Esophagus muscularis mucosa (tissue), 4 donors: ENCODE data around the gene STX17. TPM values are rescaled to one million over a fixed set of nuclear protein-coding genes. Genes with fewer than 3 reads are reported as not detected.

Experiments used
- DNase-seq: peaks from one replicate; pipeline ENCODE4 v3.0.0-alpha.2; 2017; ENCODE audit errors: extremely low spot score
- H3K27ac ChIP-seq, 4 donors: fragments of 200-600 bp; sonication (generic); replicated peaks in 1 of 4; 1 replicate in 3 of 4; 2 replicates in 1 of 4; pipeline ENCODE4 v1.5.1; 2016 to 2019; ENCODE audit warnings: mild to moderate bottlenecking in 1 of 4
- H3K27me3 ChIP-seq, 4 donors: fragments of 200-600 bp; sonication (generic); one replicate each; pipeline versions ENCODE4 v1.5.1 to v1.6.0; 2016 to 2019
- H3K36me3 ChIP-seq, 4 donors: fragments of 200-600 bp; sonication (generic); one replicate each; pipeline ENCODE4 v1.5.1; 2016 to 2019
- H3K4me1 ChIP-seq, 4 donors: fragments of 200-600 bp; sonication (generic); one replicate each; pipeline ENCODE4 v1.5.1; 2016 to 2019
- H3K4me3 ChIP-seq, 4 donors: fragments of 200-600 bp; sonication (generic); 1 replicate in 2 of 4; 2 replicates in 2 of 4; pipeline ENCODE4 v1.5.1; 2016 to 2019; ENCODE audit warnings: mild to moderate bottlenecking in 4 of 4, moderate library complexity in 1 of 4
- H3K9me3 ChIP-seq, 4 donors: fragments of 200-600 bp; sonication (generic); 1 replicate in 3 of 4; 2 replicates in 1 of 4; pipeline ENCODE4 v1.5.1; 2016 to 2019
- EP300 ChIP-seq: sonication (generic); formaldehyde crosslinking; IDR thresholded peaks from one replicate; pipeline ENCODE4 v1.6.1; 2017; ENCODE audit warnings: antibody characterized with exemption
- POLR2A ChIP-seq: fragments of 450-650 bp; IDR thresholded peaks from one replicate; pipeline ENCODE4 v1.6.1; 2017; ENCODE audit warnings: antibody characterized with exemption, moderate library complexity, mild to moderate bottlenecking, low read depth
- POLR2AphosphoS5 ChIP-seq, 2 donors: sonication (generic); formaldehyde crosslinking; IDR thresholded peaks; one replicate each; pipeline ENCODE4 v1.6.1; 2017; ENCODE audit warnings: antibody characterized with exemption in 2 of 2
- WGBS: methylation state at CpG from one replicate; pipeline ENCODE4 v1.1.5; 2018; 5-methylcytosine and 5-hydroxymethylcytosine counted together
- intact Hi-C: fragments of 100-400 bp; cut with DNase I; formaldehyde crosslinking; loops from one replicate; pipeline ENCODE4 v1.15.1; 2023
- total RNA-seq, 4 donors: library from RNA; depleted of rRNA; stranded (reverse); fragments of >200 nt; gene quantifications; one replicate each; pipeline versions ENCODE4 v1.1.0 to v1.2.1, GENCODE V29; 2016
- TF ChIP-seq, protein P1 (sequence below), 3 experiments: fragments of 200-600 bp in 2 of 3; fragments of 450-650 bp in 1 of 3; sonication (generic) in 2 of 3; IDR thresholded peaks; one replicate each; pipeline ENCODE4 v1.5.1; 2017 to 2019; ENCODE audit warnings: antibody characterized with exemption in 3 of 3, mild to moderate bottlenecking in 2 of 3, moderate library complexity in 1 of 3

The STX17 gene
- total RNA-seq, 4 donors from 2014 or later = 29.3 to 46.7 (median 38.4) TPM

DNA sequence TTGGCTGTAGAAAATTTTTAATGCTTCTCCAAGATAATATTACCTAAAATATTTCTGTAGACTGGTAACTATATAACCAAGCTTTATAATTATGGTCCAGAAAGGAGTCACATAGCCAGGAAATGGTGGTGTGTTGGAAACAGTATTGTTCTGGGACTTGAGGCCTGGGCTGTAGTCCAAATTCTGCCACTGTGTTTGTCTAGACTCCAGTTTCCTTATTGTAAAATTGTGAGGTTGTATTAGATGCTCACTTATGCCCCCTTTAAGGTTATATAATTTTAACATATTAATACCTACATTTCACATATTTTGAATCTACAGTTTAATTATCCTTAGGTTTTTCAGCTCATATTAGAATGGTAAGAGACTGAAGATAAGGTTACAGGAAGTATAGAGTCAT, 42.4 kb downstream of the STX17 start:
- intact Hi-C loops = no loop called here
- TF ChIP-seq EP300 = no peak
- TF ChIP-seq, protein P1, sequence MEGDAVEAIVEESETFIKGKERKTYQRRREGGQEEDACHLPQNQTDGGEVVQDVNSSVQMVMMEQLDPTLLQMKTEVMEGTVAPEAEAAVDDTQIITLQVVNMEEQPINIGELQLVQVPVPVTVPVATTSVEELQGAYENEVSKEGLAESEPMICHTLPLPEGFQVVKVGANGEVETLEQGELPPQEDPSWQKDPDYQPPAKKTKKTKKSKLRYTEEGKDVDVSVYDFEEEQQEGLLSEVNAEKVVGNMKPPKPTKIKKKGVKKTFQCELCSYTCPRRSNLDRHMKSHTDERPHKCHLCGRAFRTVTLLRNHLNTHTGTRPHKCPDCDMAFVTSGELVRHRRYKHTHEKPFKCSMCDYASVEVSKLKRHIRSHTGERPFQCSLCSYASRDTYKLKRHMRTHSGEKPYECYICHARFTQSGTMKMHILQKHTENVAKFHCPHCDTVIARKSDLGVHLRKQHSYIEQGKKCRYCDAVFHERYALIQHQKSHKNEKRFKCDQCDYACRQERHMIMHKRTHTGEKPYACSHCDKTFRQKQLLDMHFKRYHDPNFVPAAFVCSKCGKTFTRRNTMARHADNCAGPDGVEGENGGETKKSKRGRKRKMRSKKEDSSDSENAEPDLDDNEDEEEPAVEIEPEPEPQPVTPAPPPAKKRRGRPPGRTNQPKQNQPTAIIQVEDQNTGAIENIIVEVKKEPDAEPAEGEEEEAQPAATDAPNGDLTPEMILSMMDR (IDR thresholded peaks at IDR 0.05) = no peak
- no peak for TF ChIP-seq POLR2A
- no peak for TF ChIP-seq POLR2AphosphoS5 (IDR thresholded peaks at IDR 0.05)
- DNase-seq = no peak

GRCh38 chr9:99953861-99954507, 47.5 kb downstream of the STX17 start:
- intact Hi-C loops = no loop called here
- DNase-seq = no peak
- TF ChIP-seq, protein P1 (IDR thresholded peaks at IDR 0.05) = no peak
- TF ChIP-seq POLR2AphosphoS5 (IDR thresholded peaks at IDR 0.05) (no peak), POLR2A (no peak)
- Histone ChIP-seq H3K36me3 (peaks cover 0 to 22% (median 10%) of the 10 kb centered on the region in 4 donors), H3K27ac (no peak overlapping the region), H3K4me1 (no peaks in the 10 kb centered on the region), H3K4me3 (no peak overlapping the region), H3K9me3 (no peaks in the 10 kb centered on the region), H3K27me3 (no peaks in the 10 kb centered on the region)
- WGBS = 82% methylated on average over 3 of the region's 3 CpGs

More for the DNA sequence above, 42.4 kb downstream of the STX17 start:
- Histone ChIP-seq H3K4me3 (no peak overlapping the region), H3K27me3 (no peaks in the 10 kb centered on the region), H3K36me3 (peaks cover 0 to 17% (median 10%) of the 10 kb centered on the region in 4 donors), H3K4me1 (peaks cover 0 to 6% (median 0%) of the 10 kb centered on the region in 4 donors), H3K9me3 (no peaks in the 10 kb centered on the region), H3K27ac (no peak overlapping the region)

GRCh38 chr9:99954819-99955218, 48.4 kb downstream of the STX17 start:
- H3K27ac ChIP-seq = no peak overlapping the region
- 57% methylated on average over 1 of the region's 1 CpG for WGBS
- no peak for DNase-seq
- H3K4me1 ChIP-seq = no peaks in the 10 kb centered on the region
- TF ChIP-seq POLR2A (no peak), POLR2AphosphoS5 (IDR thresholded peaks at IDR 0.05) (no peak), EP300 (no peak)
- TF ChIP-seq, protein P1 (IDR thresholded peaks at IDR 0.05) = no peak
- H3K27me3 ChIP-seq = no peaks in the 10 kb centered on the region
- no peak overlapping the region for H3K4me3 ChIP-seq
- H3K36me3 ChIP-seq = peaks cover 3 to 26% (median 10%) of the 10 kb centered on the region in 4 donors
- intact Hi-C loops = no loop called here
- no peaks in the 10 kb centered on the region for H3K9me3 ChIP-seq

GRCh38 chr9:99955606-99956005, 49.2 kb downstream of the STX17 start:
- no peak for DNase-seq

More at GRCh38 chr9:99955606-99956005, 49.2 kb downstream of the STX17 start:
- peaks cover 8 to 33% (median 11%) of the 10 kb centered on the region in 4 donors for H3K36me3 ChIP-seq
- no peak overlapping the region for H3K27ac ChIP-seq
- no peaks in the 10 kb centered on the region for H3K27me3 ChIP-seq
- 92% methylated on average over 4 of the region's 4 CpGs for WGBS
- TF ChIP-seq POLR2AphosphoS5 (IDR thresholded peaks at IDR 0.05) (no peak), EP300 (no peak), POLR2A (no peak)
- TF ChIP-seq, protein P1 (IDR thresholded peaks at IDR 0.05) = no peak
- H3K4me1 ChIP-seq = no peaks in the 10 kb centered on the region
- intact Hi-C loops = no loop called here
- H3K4me3 ChIP-seq = no peak overlapping the region
- H3K9me3 ChIP-seq = no peaks in the 10 kb centered on the region
